SJCRH30 (cell line): ENCODE data around the gene CHRNE. TPM values are rescaled to one million over a fixed set of nuclear protein-coding genes. Genes with fewer than 3 reads are reported as not detected.
"Not testable (repeated sequence)": the region's sequence is repeated elsewhere in the genome, so short reads cannot be mapped to it uniquely, and the experiment has no call there.

Experiments
- DNase-seq, 2 experiments: peaks; one replicate each; pipeline ENCODE4 v3.0.0-alpha.2; 2015 to 2020
- H3K27ac ChIP-seq: fragments of 250-450 bp; sonication (Bioruptor Pico); 2 replicates; pipeline ENCODE4 v1.5.1; 2020; ENCODE audit warnings: mild to moderate bottlenecking, moderate library complexity
- H3K27me3 ChIP-seq: fragments of 250-450 bp; sonication (Bioruptor Pico); 2 replicates; pipeline ENCODE4 v1.5.1; 2020; ENCODE audit warnings: mild to moderate bottlenecking, moderate library complexity
- H3K36me3 ChIP-seq: fragments of 250-450 bp; sonication (Bioruptor Pico); 2 replicates; pipeline ENCODE4 v1.5.1; 2020; ENCODE audit warnings: mild to moderate bottlenecking, moderate library complexity
- H3K4me1 ChIP-seq: fragments of 250-450 bp; sonication (Bioruptor Pico); 2 replicates; pipeline ENCODE4 v1.5.1; 2020; ENCODE audit warnings: mild to moderate bottlenecking, moderate library complexity
- H3K4me3 ChIP-seq: fragments of 250-450 bp; sonication (Bioruptor Pico); 2 replicates; pipeline ENCODE4 v1.5.1; 2020; ENCODE audit warnings: mild to moderate bottlenecking, moderate library complexity
- H3K9me3 ChIP-seq: fragments of 250-450 bp; sonication (Bioruptor Pico); replicated peaks from 2 replicates; pipeline ENCODE4 v1.5.1; 2020; ENCODE audit warnings: mild to moderate bottlenecking, moderate library complexity
- total RNA-seq: library from RNA; depleted of rRNA; stranded (reverse); fragments of >200 nt; shearing (Covaris generic); gene quantifications from 2 replicates; pipeline ENCODE4 v1.2.3, GENCODE V29; 2014

CHRNE gene
- total RNA-seq, 1 experiment from 2014 or later = 0.20 TPM

DNA sequence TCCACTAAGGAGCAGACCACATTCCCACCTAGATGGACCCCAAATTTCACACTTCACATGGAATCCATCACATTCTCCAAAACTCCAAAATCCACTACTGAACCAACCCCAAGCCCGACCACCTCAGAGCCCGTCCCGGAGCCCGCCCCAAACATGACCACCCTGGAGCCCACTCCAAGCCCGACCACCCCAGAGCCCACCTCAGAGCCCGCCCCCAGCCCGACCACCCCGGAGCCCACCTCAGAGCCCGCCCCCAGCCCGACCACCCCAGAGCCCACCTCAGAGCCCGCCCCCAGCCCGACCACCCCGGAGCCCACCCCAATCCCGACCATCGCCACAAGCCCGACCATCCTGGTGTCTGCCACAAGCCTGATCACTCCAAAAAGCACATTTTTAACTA is 30.7 kb upstream of the CHRNE start:
- peaks cover 4% of the 10 kb centered on the region; the same call in 1 of the 2 replicates for H3K36me3 ChIP-seq
- no peaks in the 10 kb centered on the region for H3K27me3 ChIP-seq
- DNase-seq = no peak
- no peaks in the 10 kb centered on the region for H3K4me1 ChIP-seq
- no peak overlapping the region for H3K27ac ChIP-seq
- H3K9me3 ChIP-seq = no peaks in the 10 kb centered on the region
- no peak overlapping the region for H3K4me3 ChIP-seq

DNA sequence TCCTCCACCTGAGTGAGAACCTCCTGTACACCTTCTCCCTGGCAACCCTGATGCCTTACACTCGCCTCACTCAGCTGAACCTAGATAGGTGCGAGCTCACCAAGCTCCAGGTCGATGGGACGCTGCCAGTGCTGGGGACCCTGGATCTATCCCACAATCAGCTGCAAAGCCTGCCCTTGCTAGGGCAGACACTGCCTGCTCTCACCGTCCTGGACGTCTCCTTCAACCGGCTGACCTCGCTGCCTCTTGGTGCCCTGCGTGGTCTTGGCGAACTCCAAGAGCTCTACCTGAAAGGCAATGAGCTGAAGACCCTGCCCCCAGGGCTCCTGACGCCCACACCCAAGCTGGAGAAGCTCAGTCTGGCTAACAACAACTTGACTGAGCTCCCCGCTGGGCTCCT is 29.9 kb upstream of the CHRNE start:
- H3K36me3 ChIP-seq = peaks cover 4% of the 10 kb centered on the region; the same call in 1 of the 2 replicates
- no peaks in the 10 kb centered on the region for H3K9me3 ChIP-seq
- H3K27ac ChIP-seq = no peak overlapping the region
- H3K27me3 ChIP-seq = no peaks in the 10 kb centered on the region
- no peak for DNase-seq
- H3K4me1 ChIP-seq = no peaks in the 10 kb centered on the region
- no peak overlapping the region for H3K4me3 ChIP-seq

- Histone ChIP-seq H3K4me3 (no peak within 1 kb of the TSS), H3K4me1 (no peaks in the 10 kb centered on the region), H3K9me3 (no peaks in the 10 kb centered on the region), H3K36me3 (no peaks in the 10 kb centered on the region), H3K27ac (no peak within 1 kb of the TSS), H3K27me3 (no peaks in the 10 kb centered on the region)
- no peak for DNase-seq
Observed at GRCh38 chr17:4931963-4932362, 29.1 kb upstream of the CHRNE start, which contains the start of gene GP1BA. Gene GP1BA (plus strand): TSS chr17:4932277. CDS start chr17:4932605, 328 bp downstream.

GRCh38 chr17:4928881-4929280 is 26.0 kb upstream of the CHRNE start:
- Histone ChIP-seq H3K27me3 (no peaks in the 10 kb centered on the region), H3K4me1 (no peaks in the 10 kb centered on the region), H3K36me3 (no peaks in the 10 kb centered on the region), H3K9me3 (no peaks in the 10 kb centered on the region), H3K27ac (no peak overlapping the region), H3K4me3 (no peak overlapping the region)
- no peak for DNase-seq

DNA sequence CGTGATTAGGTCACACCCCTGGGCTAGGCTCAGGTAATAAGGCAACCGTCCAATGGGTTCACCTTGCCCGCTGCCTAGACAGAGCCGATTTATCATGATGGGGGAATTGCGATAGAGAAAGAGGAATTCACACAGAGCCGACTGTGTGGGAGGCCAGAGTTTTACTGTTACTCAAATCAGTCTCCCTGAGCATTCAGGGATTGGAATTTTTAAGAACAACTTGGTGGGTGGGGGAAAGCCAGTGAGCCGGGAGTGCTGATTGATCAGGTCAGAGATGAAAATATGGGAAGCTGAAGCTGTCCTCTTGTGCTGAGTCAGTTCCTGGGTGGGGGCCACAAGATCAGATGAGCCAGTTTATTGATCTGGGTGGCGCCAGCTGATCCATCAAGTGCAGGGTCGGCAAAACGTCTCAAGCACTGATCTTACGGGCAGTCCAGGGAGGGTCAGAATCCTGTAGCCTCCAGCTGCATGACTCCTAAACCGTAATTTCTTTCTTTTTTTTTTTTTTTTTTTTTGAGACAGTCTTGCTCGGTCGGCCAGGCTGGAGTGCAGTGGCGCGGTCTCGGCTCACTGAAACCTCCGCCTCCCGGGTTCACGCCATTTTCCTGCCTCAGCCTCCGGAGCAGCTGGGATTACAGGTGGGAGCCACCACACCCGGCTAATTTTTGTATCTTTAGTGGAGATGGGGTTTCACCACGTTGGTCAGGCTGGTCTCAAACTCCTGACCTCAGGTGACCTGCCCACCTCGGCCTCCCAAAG is 23.9 kb upstream of the CHRNE start:
- H3K36me3 ChIP-seq, H3K27me3 ChIP-seq, H3K4me1 ChIP-seq, DNase-seq, H3K27ac ChIP-seq, H3K9me3 ChIP-seq, H3K4me3 ChIP-seq: not testable (repeated sequence)

DNA sequence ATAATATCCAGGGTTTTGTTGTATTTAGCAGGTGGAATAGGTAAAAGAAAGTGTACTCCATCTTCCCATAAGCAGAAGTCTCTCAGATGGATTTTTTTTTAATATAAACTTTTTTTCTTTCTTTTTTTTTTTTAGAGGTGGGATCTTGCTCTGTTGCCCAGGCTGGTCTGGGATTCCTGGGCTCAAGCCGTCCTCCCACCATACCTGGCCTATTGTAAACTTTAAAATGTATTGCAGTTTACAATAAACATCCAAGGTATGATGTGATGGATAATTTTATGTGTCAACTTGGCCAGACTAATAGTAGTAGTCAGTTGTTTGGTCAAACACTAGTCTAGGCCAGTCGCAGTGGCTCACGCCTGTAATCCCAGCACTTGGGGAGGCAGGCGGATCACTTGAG is 18.4 kb upstream of the CHRNE start:
- Histone ChIP-seq H3K27ac (no peak overlapping the region), H3K4me3 (no peak overlapping the region), H3K9me3 (no peaks in the 10 kb centered on the region), H3K4me1 (no peaks in the 10 kb centered on the region), H3K27me3 (no peaks in the 10 kb centered on the region), H3K36me3 (no peaks in the 10 kb centered on the region)
- no peak for DNase-seq

GRCh38 chr17:4920351-4921048 is 17.6 kb upstream of the CHRNE start:
- no peaks in the 10 kb centered on the region for H3K9me3 ChIP-seq
- H3K4me3 ChIP-seq = no peak overlapping the region
- no peaks in the 10 kb centered on the region for H3K4me1 ChIP-seq
- DNase-seq = no peak
- no peaks in the 10 kb centered on the region for H3K27me3 ChIP-seq
- H3K27ac ChIP-seq = no peak overlapping the region
- no peaks in the 10 kb centered on the region for H3K36me3 ChIP-seq

DNA sequence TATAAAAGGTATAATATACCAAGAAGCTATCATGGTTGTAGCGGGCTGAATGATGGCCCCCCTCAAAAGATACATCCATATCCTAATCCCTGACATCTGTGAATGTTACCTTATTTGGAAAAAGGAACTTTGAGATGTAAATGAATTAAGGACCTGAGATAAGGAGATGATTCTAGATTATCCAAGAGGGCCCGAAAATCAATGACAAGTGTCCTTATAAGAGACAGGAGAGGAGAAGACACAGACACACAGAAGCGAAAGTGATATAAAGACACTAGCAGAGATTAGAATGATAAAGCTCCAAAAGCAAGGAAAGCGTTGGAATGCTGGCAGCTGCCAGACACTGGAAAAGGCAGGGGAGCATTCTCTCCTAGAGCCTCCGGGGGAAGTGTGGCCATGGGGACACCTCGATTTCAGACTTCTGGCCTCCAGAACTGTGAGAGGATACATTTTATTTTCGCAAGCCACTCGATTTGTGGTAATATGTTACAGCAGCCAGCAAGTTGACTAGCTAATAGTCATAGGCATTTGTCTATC is 16.7 kb upstream of the CHRNE start:
- Histone ChIP-seq H3K27ac (no peak overlapping the region), H3K4me3 (no peak overlapping the region), H3K9me3 (no peaks in the 10 kb centered on the region), H3K4me1 (no peaks in the 10 kb centered on the region), H3K27me3 (no peaks in the 10 kb centered on the region), H3K36me3 (no peaks in the 10 kb centered on the region)
- peak in 1 of 2 experiments; percentile 33 for DNase-seq

- not testable (repeated sequence) for H3K27me3 ChIP-seq, DNase-seq, H3K36me3 ChIP-seq, H3K4me1 ChIP-seq, H3K4me3 ChIP-seq, H3K9me3 ChIP-seq, H3K27ac ChIP-seq
Observed at GRCh38 chr17:4914551-4914950, 11.7 kb upstream of the CHRNE start.

GRCh38 chr17:4913994-4914393 is 11.1 kb upstream of the CHRNE start:
- no peaks in the 10 kb centered on the region for H3K9me3 ChIP-seq
- H3K27me3 ChIP-seq = no peaks in the 10 kb centered on the region
- H3K4me3 ChIP-seq = no peak overlapping the region
- no peaks in the 10 kb centered on the region for H3K36me3 ChIP-seq
- H3K27ac ChIP-seq = no peak overlapping the region
- DNase-seq = no peak
- H3K4me1 ChIP-seq = no peaks in the 10 kb centered on the region

GRCh38 chr17:4908711-4909496 is 6.0 kb upstream of the CHRNE start:
- peaks cover 8% of the 10 kb centered on the region for H3K4me1 ChIP-seq
- H3K36me3 ChIP-seq = no peaks in the 10 kb centered on the region
- H3K4me3 ChIP-seq = peak overlapping the region; percentile 19
- no peaks in the 10 kb centered on the region for H3K9me3 ChIP-seq
- DNase-seq = peak; percentile 88 to 91
- peak overlapping the region; percentile 47 for H3K27ac ChIP-seq
- no peaks in the 10 kb centered on the region for H3K27me3 ChIP-seq

GRCh38 chr17:4908301-4908700 is 5.4 kb upstream of the CHRNE start:
- Histone ChIP-seq H3K27me3 (no peaks in the 10 kb centered on the region), H3K4me3 (peak overlapping the region; percentile 19)
- peak; percentile 55 to 70 for DNase-seq

DNA sequence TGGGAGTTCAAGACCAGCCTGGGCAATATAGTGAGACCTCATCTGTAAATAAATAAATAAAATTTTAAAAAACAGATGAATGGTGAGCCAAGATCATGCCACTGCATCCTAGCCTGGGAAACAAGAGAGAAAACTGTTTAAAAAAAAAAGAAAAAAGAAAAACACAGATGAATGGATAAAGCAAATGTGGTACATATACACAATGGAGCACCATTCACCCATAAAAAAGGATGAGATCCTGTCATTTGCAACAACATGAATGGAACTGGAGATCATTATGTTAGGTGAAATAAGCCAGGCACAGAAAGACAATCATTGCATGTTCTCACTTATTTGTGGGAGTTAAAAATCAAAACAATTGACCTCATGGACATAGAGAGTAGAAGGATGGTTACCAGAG is 3.7 kb upstream of the CHRNE start:
- not testable (repeated sequence) for H3K9me3 ChIP-seq, H3K36me3 ChIP-seq, DNase-seq, H3K27ac ChIP-seq, H3K27me3 ChIP-seq, H3K4me3 ChIP-seq
- peaks cover 14% of the 10 kb centered on the region for H3K4me1 ChIP-seq

More at GRCh38 chr17:4908301-4908700, 5.4 kb upstream of the CHRNE start:
- Histone ChIP-seq H3K36me3 (no peaks in the 10 kb centered on the region), H3K27ac (peak overlapping the region; percentile 47), H3K4me1 (peaks cover 9% of the 10 kb centered on the region), H3K9me3 (no peaks in the 10 kb centered on the region)

GRCh38 chr17:4902540-4902939 is 358 bp downstream of the CHRNE start:
- Histone ChIP-seq H3K4me1 (peaks cover 6% of the 10 kb centered on the region), H3K4me3 (no peak overlapping the region), H3K27me3 (no peaks in the 10 kb centered on the region), H3K27ac (no peak overlapping the region), H3K9me3 (no peaks in the 10 kb centered on the region), H3K36me3 (no peaks in the 10 kb centered on the region)
- DNase-seq = no peak
